Measurements from ENCODE around the gene PTPRE. TPM values are rescaled to one million over a fixed set of nuclear protein-coding genes. Genes with fewer than 3 reads are reported as not detected.

PTPRE gene
- total and polyA plus RNA-seq, 2 of the 4 experiments (the other 2 are of a cell fraction) = 0.34 to 0.54 TPM

DNA sequence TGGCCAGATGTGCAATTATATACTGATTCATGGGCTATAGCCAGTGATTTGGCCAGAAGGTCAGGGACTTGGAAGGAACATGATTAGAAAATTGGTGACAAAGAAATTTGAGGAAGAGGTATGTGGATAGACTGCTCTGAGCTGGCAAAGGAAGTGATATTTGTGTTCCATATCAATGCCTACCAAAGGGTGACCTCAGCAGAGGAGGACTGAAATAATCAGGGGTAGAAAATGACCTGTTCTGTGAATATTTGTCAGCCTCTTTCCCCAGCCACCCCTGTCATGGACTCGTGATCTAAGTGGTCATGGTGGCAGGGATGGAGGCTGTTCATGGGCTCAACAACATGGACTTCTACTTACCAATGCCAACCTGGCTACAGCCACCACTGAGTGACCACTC, 47.0 kb downstream of the PTPRE start:
- intact Hi-C loops (cut with micrococcal nuclease) (no loop called here), dilution Hi-C loops (cut with HindIII; ENCODE audit: low sequenced_read_pairs, unreplicated experiment) (no loop called here), in situ Hi-C loops (cut with MboI; ENCODE audit: low sequenced_read_pairs) (no loop called here)
- H3K36me3 ChIP-seq (ENCODE audit: control insufficient read depth, insufficient read depth, low read length) = no peaks in the 10 kb centered on the region
- H2AFZ ChIP-seq (replicated peaks; ENCODE audit: low read length, poor library complexity) = no peak overlapping the region
- H3K4me2 ChIP-seq (ENCODE audit: low read depth, low read length) = no peak overlapping the region
- no peaks in the 10 kb centered on the region for H3K79me1 ChIP-seq (ENCODE audit: low read depth in 1 of 2, low read length in 2 of 2)
- H2BK20ac ChIP-seq (ENCODE audit: low read depth, low read length) = no peak overlapping the region
- H3K27me3 ChIP-seq (ENCODE audit: control insufficient read depth, insufficient read depth, low read length) = no peaks in the 10 kb centered on the region
- H2AK9ac ChIP-seq (replicated peaks; ENCODE audit: low read depth, low read length, poor library complexity) = no peak overlapping the region
- CTCF ChIA-PET = no interaction called here
- H3K9ac ChIP-seq (ENCODE audit: low read depth, low read length) = no peak overlapping the region
- no peak overlapping the region for H3K14ac ChIP-seq (replicated peaks; ENCODE audit: low read depth, low read length)
- TF ChIP-seq BHLHE40 (IDR thresholded peaks at IDR 0.05; ENCODE audit: low read depth, low read length) (no peak), SMC3 (IDR thresholded peaks at IDR 0.05; ENCODE audit: low read depth, low read length) (no peak), NFE2L2 (IDR thresholded peaks at IDR 0.05; ENCODE audit: low read depth, low read length) (no peak), CEBPB (IDR thresholded peaks at IDR 0.05; ENCODE audit: low read depth, low read length) (no peak), CHD1 (IDR thresholded peaks at IDR 0.05; ENCODE audit: low read depth, low read length) (no peak), MAZ (IDR thresholded peaks at IDR 0.05; ENCODE audit: borderline replicate concordance, low read depth, low read length) (no peak), RCOR1 (IDR thresholded peaks at IDR 0.05; ENCODE audit: insufficient replicate concordance, low read length) (no peak), USF2 (IDR thresholded peaks at IDR 0.05; ENCODE audit: low read depth, low read length) (no peak), ELK1 (IDR thresholded peaks at IDR 0.05; ENCODE audit: borderline replicate concordance, low read depth, low read length) (no peak), MAFK (IDR thresholded peaks at IDR 0.05; ENCODE audit: low read depth, low read length) (no peak)
- TF ChIP-seq, protein P1, sequence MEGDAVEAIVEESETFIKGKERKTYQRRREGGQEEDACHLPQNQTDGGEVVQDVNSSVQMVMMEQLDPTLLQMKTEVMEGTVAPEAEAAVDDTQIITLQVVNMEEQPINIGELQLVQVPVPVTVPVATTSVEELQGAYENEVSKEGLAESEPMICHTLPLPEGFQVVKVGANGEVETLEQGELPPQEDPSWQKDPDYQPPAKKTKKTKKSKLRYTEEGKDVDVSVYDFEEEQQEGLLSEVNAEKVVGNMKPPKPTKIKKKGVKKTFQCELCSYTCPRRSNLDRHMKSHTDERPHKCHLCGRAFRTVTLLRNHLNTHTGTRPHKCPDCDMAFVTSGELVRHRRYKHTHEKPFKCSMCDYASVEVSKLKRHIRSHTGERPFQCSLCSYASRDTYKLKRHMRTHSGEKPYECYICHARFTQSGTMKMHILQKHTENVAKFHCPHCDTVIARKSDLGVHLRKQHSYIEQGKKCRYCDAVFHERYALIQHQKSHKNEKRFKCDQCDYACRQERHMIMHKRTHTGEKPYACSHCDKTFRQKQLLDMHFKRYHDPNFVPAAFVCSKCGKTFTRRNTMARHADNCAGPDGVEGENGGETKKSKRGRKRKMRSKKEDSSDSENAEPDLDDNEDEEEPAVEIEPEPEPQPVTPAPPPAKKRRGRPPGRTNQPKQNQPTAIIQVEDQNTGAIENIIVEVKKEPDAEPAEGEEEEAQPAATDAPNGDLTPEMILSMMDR (conservative IDR thresholded peaks at IDR 0.05; ENCODE audit: low read depth, low read length) = no peak
- H3K9me3 ChIP-seq (ENCODE audit: control insufficient read depth, insufficient read depth, low read length) = no peaks in the 10 kb centered on the region
- no TSS peak for BruUV-seq (replicated peaks)
- no peak overlapping the region for H3K27ac ChIP-seq (ENCODE audit: insufficient read depth, low read length)
- no peak overlapping the region for H2AK5ac ChIP-seq (ENCODE audit: low read depth, low read length)
- H4K91ac ChIP-seq (ENCODE audit: insufficient read depth, low read depth, low read length) = no peak overlapping the region
- no peaks in the 10 kb centered on the region for H4K20me1 ChIP-seq (ENCODE audit: insufficient read depth, low read length)
- no peak overlapping the region for H3K23ac ChIP-seq (ENCODE audit: low read depth, low read length)
- DNase-seq (no peak), ATAC-seq (ENCODE audit: low read depth) (no peak)
- no peak overlapping the region for H4K8ac ChIP-seq (ENCODE audit: low read depth in 2 of 2, low read length in 2 of 2)
- H3K9me1 ChIP-seq (ENCODE audit: insufficient read depth, low read length) = no peaks in the 10 kb centered on the region
- no peaks in the 10 kb centered on the region for H3K4me1 ChIP-seq (ENCODE audit: control insufficient read depth, insufficient read depth, low read length)
- no peak overlapping the region for H4K5ac ChIP-seq (ENCODE audit: low read depth, low read length)
- no peak overlapping the region for H3K18ac ChIP-seq (ENCODE audit: low read depth, low read length)
- no peak overlapping the region for H2BK120ac ChIP-seq (ENCODE audit: low read depth, low read length)
- no peak overlapping the region for H3K4ac ChIP-seq (ENCODE audit: low read depth, low read length)
- no peak overlapping the region for H3K56ac ChIP-seq (ENCODE audit: extremely low read depth, insufficient read depth, low read length)
- WGBS, 2 experiments (ENCODE audit: extremely low coverage in 2 of 2, insufficient read length in 1 of 2) = no CpG with 5 or more reads among the region's 1 CpG
- POLR2A ChIA-PET (ENCODE audit: unreplicated experiment) = no interaction called here
- no peak overlapping the region for H2BK5ac ChIP-seq (ENCODE audit: low read depth, low read length, poor library complexity, severe bottlenecking)
- no peak overlapping the region for H2BK15ac ChIP-seq (ENCODE audit: low read depth, low read length)
- H3K4me3 ChIP-seq (ENCODE audit: insufficient read depth, low read depth, low read length) = no peak overlapping the region
